Right ventricle myocardium inferior (tissue), 1 donor: ENCODE results near the gene SH3BGR. TPM values are rescaled to one million over a fixed set of nuclear protein-coding genes. Genes with fewer than 3 reads are reported as not detected.
A peak's percentile ranks its signal among the peaks of the same experiment; 100 is the strongest.
"Not testable (repeated sequence)": the region's sequence is repeated elsewhere in the genome, so short reads cannot be mapped to it uniquely, and the experiment has no call there.

ENCODE experiments used
- ATAC-seq: fragments of 200-7000 bp; cut with Tn5 transposase; one replicate; pipeline ENCODE4 v1.9.1; 2020; ENCODE audit warnings: mild to moderate bottlenecking, moderate library complexity
- DNase-seq: peaks from one replicate; pipeline ENCODE4 v3.0.0; 2021; ENCODE audit errors: missing footprints
- intact Hi-C: fragments of 100-400 bp; cut with DNase I; formaldehyde crosslinking; loops from one replicate; pipeline ENCODE4 v1.11.0; 2022
- total RNA-seq: library from RNA; stranded (reverse); fragmentation: NEBNext Ultra II Directional; extraction: Animal tissue kit (Norgen Biotek cat#: 25700); gene quantifications from one replicate; pipeline ENCODE4 v1.2.1, GENCODE V29; 2021
- donor health status: DM: no; HTN: yes; CAD: no; lungs with severe emphysema.

SH3BGR gene
- total RNA-seq, 1 donor from 2014 or later, result 159 TPM

- no peak for DNase-seq
- ATAC-seq, result no peak
- intact Hi-C loops, result no loop called here
Measured at GRCh38 chr21:39533545-39534380, 82.0 kb downstream of the SH3BGR start.

GRCh38 chr21:39535646-39536437 lies 84.1 kb downstream of the SH3BGR start:
- intact Hi-C loops, result no loop called here
- DNase-seq (no peak), ATAC-seq (no peak)

GRCh38 chr21:39536835-39537234 lies 85.1 kb downstream of the SH3BGR start:
- no peak for ATAC-seq
- intact Hi-C loops, result no loop called here
- DNase-seq, result no peak

- DNase-seq (no peak), ATAC-seq (no peak)
- intact Hi-C loops, result no loop called here
Measured at GRCh38 chr21:39537571-39537970, 85.8 kb downstream of the SH3BGR start.

GRCh38 chr21:39538453-39539042 lies 86.8 kb downstream of the SH3BGR start:
- ATAC-seq, result no peak
- intact Hi-C loops, result no loop called here
- DNase-seq, result no peak

- DNase-seq, ATAC-seq, intact Hi-C loops: not testable (repeated sequence)
Measured at GRCh38 chr21:39540367-39540766, 88.6 kb downstream of the SH3BGR start.

GRCh38 chr21:39542736-39543135 lies 91.0 kb downstream of the SH3BGR start:
- DNase-seq (no peak), ATAC-seq (no peak)
- intact Hi-C loops, result no loop called here

- DNase-seq (no peak), ATAC-seq (no peak)
- intact Hi-C loops, result no loop called here
Measured at GRCh38 chr21:39546522-39546921, 94.8 kb downstream of the SH3BGR start.

GRCh38 chr21:39552856-39553255 lies 101.1 kb downstream of the SH3BGR start:
- intact Hi-C loops, result no loop called here
- DNase-seq, result no peak
- no peak for ATAC-seq

GRCh38 chr21:39553331-39553730 lies 101.6 kb downstream of the SH3BGR start:
- no peak for DNase-seq
- ATAC-seq, result no peak
- intact Hi-C loops, result no loop called here

GRCh38 chr21:39555911-39556590 lies 104.3 kb downstream of the SH3BGR start:
- no peak for DNase-seq
- intact Hi-C loops, result no loop called here
- ATAC-seq, result no peak

GRCh38 chr21:39559511-39559910 lies 107.7 kb downstream of the SH3BGR start:
- ATAC-seq (no peak), DNase-seq (no peak)
- intact Hi-C loops, result no loop called here

GRCh38 chr21:39561140-39561539 lies 109.4 kb downstream of the SH3BGR start:
- DNase-seq (no peak), ATAC-seq (no peak)
- intact Hi-C loops, result no loop called here

- no peak for ATAC-seq
- intact Hi-C loops, result no loop called here
Measured at GRCh38 chr21:39562791-39563770, 111.3 kb downstream of the SH3BGR start.

GRCh38 chr21:39564200-39564599 lies 112.4 kb downstream of the SH3BGR start:
- ATAC-seq, result peak; percentile 72

More at GRCh38 chr21:39562791-39563770, 111.3 kb downstream of the SH3BGR start:
- DNase-seq, result no peak

More at GRCh38 chr21:39564200-39564599, 112.4 kb downstream of the SH3BGR start:
- intact Hi-C loops, result no loop called here
- DNase-seq, result no peak
